SK-N-SH (cell line): ENCODE measurements around the gene GC. TPM values are rescaled to one million over a fixed set of nuclear protein-coding genes. Genes with fewer than 3 reads are reported as not detected.

Experiments
- CTCF ChIA-PET: fragments of 300-600, 350-600 bp; formaldehyde crosslinking; extraction: SDS; loops from one replicate; lab custom pipeline; 2021; lab: Yijun Ruan, JAX
- POLR2A ChIA-PET: fragments of 350-600 bp; sonication (Branson Sonifier 250); formaldehyde crosslinking; extraction: SDS; loops from one replicate; lab custom pipeline; 2020; ENCODE audit warnings: antibody characterized with exemption, inconsistent platforms; lab: Yijun Ruan, JAX
- DNase-seq: peaks from one replicate; pipeline ENCODE4 v3.0.0; 2012
- H2AFZ ChIP-seq: fragments of 200-600 bp; sonication (generic); 2 replicates; pipeline ENCODE4 v1.8.1; 2016; ENCODE audit warnings: antibody characterized with exemption, mild to moderate bottlenecking, low read depth
- H3F3A ChIP-seq: fragments of 200-600 bp; sonication (generic); replicated peaks from 2 replicates; pipeline ENCODE3; 2016; ENCODE audit warnings: antibody characterized with exemption, mild to moderate bottlenecking; ENCODE audit not compliant: insufficient read depth
- H3K27ac ChIP-seq, 2 experiments: fragments of 200-500 bp in 1 of 2; fragments of 200-600 bp in 1 of 2; sonication (Bioruptor generic) in 1 of 2; sonication (generic), shearing (Covaris generic) in 1 of 2; 2 replicates each; pipeline versions ENCODE4 v1.5.1 to v1.6.1; 2014 to 2016; ENCODE audit warnings: low read depth in 2 of 2, inconsistent platforms in 1 of 2, low read length in 1 of 2, mild to moderate bottlenecking in 1 of 2, mixed read lengths in 1 of 2
- H3K27me3 ChIP-seq: fragments of 200-600 bp; sonication (generic), shearing (Covaris generic); 2 replicates; pipeline ENCODE4 v1.6.1; 2016; ENCODE audit warnings: mixed run types; ENCODE audit not compliant: insufficient read depth
- H3K36me3 ChIP-seq, 2 experiments: fragments of 200-500 bp in 1 of 2; fragments of 200-600 bp in 1 of 2; sonication (Bioruptor generic) in 1 of 2; sonication (generic) in 1 of 2; replicated peaks in 1 of 2; 2 replicates each; pipeline versions ENCODE3 to v1.5.1; 2014 to 2016; ENCODE audit warnings: low read length in 1 of 2, mild to moderate bottlenecking in 1 of 2; ENCODE audit not compliant: insufficient read depth in 2 of 2, control insufficient read depth in 1 of 2
- H3K4me1 ChIP-seq, 2 experiments: fragments of 200-500 bp in 1 of 2; fragments of 200-600 bp in 1 of 2; sonication (Bioruptor generic) in 1 of 2; sonication (generic), shearing (Covaris generic) in 1 of 2; 2 replicates each; pipeline versions ENCODE4 v1.5.1 to v1.6.1; 2014 to 2016; ENCODE audit warnings: low read depth in 1 of 2, low read length in 1 of 2, mixed run types in 1 of 2; ENCODE audit not compliant: insufficient read depth in 2 of 2, control insufficient read depth in 1 of 2
- H3K4me2 ChIP-seq: fragments of 200-600 bp; sonication (generic), shearing (Covaris generic); 2 replicates; pipeline ENCODE4 v1.6.1; 2017; ENCODE audit warnings: mixed run types
- H3K4me3 ChIP-seq, 2 experiments: fragments of 200-500 bp in 1 of 2; fragments of 200-600 bp in 1 of 2; sonication (Bioruptor generic) in 1 of 2; sonication (generic), shearing (Covaris generic) in 1 of 2; 2 replicates each; pipeline versions ENCODE4 v1.5.1 to v1.8.1; 2014 to 2016; ENCODE audit warnings: low read depth in 2 of 2, inconsistent platforms in 1 of 2, low read length in 1 of 2, mild to moderate bottlenecking in 1 of 2, mixed read lengths in 1 of 2, moderate library complexity in 1 of 2
- H3K79me2 ChIP-seq: fragments of 200-600 bp; sonication (generic); 2 replicates; pipeline ENCODE4 v1.8.1; 2017; ENCODE audit warnings: mild to moderate bottlenecking; ENCODE audit not compliant: insufficient read depth
- H3K9ac ChIP-seq: fragments of 200-600 bp; sonication (generic); 2 replicates; pipeline ENCODE4 v1.6.1; 2017; ENCODE audit warnings: mixed run types
- H3K9me2 ChIP-seq: fragments of 200-600 bp; sonication (generic); 2 replicates; pipeline ENCODE4 v1.6.1; 2017; ENCODE audit warnings: mixed run types
- H3K9me3 ChIP-seq: fragments of 200-600 bp; sonication (generic); 2 replicates; pipeline ENCODE4 v1.6.1; 2017; ENCODE audit warnings: mixed run types, mild to moderate bottlenecking, moderate library complexity
- H4K20me1 ChIP-seq: fragments of 200-600 bp; sonication (generic); 2 replicates; pipeline ENCODE4 v1.6.1; 2017; ENCODE audit warnings: mild to moderate bottlenecking, mixed run types; ENCODE audit not compliant: insufficient read depth
- CHD2 ChIP-seq: fragments of 150-350 bp; IDR thresholded peaks from 2 replicates; pipeline ENCODE4 v1.6.1; 2018; ENCODE audit warnings: low read length; ENCODE audit not compliant: partially characterized antibody
- ELF1 ChIP-seq: IDR thresholded peaks from 2 replicates; pipeline ENCODE4 v1.4.0; 2012
- EP300 ChIP-seq, 2 experiments: IDR thresholded peaks; 2 replicates each; pipeline versions ENCODE4 v1.4.0 to v1.6.1; 2012; ENCODE audit warnings: borderline replicate concordance in 1 of 2, low read depth in 1 of 2, low read length in 1 of 2
- EZH2phosphoT487 ChIP-seq: fragments of 200-600 bp; sonication (generic); IDR thresholded peaks from 2 replicates; pipeline ENCODE4 v1.6.1; 2017; ENCODE audit warnings: low read depth, mixed run types, mild to moderate bottlenecking, antibody characterized with exemption, moderate library complexity, borderline replicate concordance
- FOSL2 ChIP-seq: IDR thresholded peaks from 2 replicates; pipeline ENCODE4 v1.4.0; 2012; ENCODE audit warnings: low read depth, mild to moderate bottlenecking, moderate library complexity, borderline replicate concordance
- FOXJ3 ChIP-seq: sonication (generic); formaldehyde crosslinking; IDR thresholded peaks from 2 replicates; pipeline ENCODE4 v1.5.1; 2020; ENCODE audit warnings: mild to moderate bottlenecking, missing genetic modification reagents
- FOXM1 ChIP-seq: IDR thresholded peaks from 2 replicates; pipeline ENCODE4 v1.4.0; 2012; ENCODE audit warnings: low read depth, mild to moderate bottlenecking
- JUND ChIP-seq: IDR thresholded peaks from 2 replicates; pipeline ENCODE4 v1.4.0; 2012
- MEF2A ChIP-seq: IDR thresholded peaks from 2 replicates; pipeline ENCODE4 v1.4.0; 2012; ENCODE audit warnings: low read depth, borderline replicate concordance
- NFIC ChIP-seq: IDR thresholded peaks from 2 replicates; pipeline ENCODE4 v1.4.0; 2012; ENCODE audit warnings: borderline replicate concordance
- NRF1 ChIP-seq: IDR thresholded peaks from 2 replicates; pipeline ENCODE4 v1.6.1; 2012; ENCODE audit warnings: low read depth, mild to moderate bottlenecking, low read length
- POLR2AphosphoS5 ChIP-seq: IDR thresholded peaks from 2 replicates; pipeline ENCODE4 v1.6.1; 2012; ENCODE audit warnings: low read depth, low read length
- RAD21 ChIP-seq: IDR thresholded peaks from 2 replicates; pipeline ENCODE4 v1.6.1; 2012; ENCODE audit warnings: mild to moderate bottlenecking, low read length
- RCOR1 ChIP-seq: fragments of 150-350 bp; IDR thresholded peaks from 2 replicates; pipeline ENCODE4 v1.6.1; 2017; ENCODE audit warnings: antibody characterized with exemption, low read length
- RXRA ChIP-seq: IDR thresholded peaks from 2 replicates; pipeline ENCODE4 v1.4.0; 2012; ENCODE audit warnings: low read depth, mild to moderate bottlenecking, borderline replicate concordance
- SIN3A ChIP-seq: IDR thresholded peaks from 2 replicates; pipeline ENCODE4 v1.6.1; 2012; ENCODE audit warnings: low read depth, mild to moderate bottlenecking, low read length, moderate library complexity, borderline replicate concordance
- TAF1 ChIP-seq: IDR thresholded peaks from 2 replicates; pipeline ENCODE4 v1.6.1; 2012; ENCODE audit warnings: low read depth, mild to moderate bottlenecking, low read length, moderate library complexity, borderline replicate concordance
- WGBS: methylation state at CpG from one replicate; pipeline ENCODE4 v1.1.6; 2017; ENCODE audit warnings: low lambda C conversion rate; 5-methylcytosine and 5-hydroxymethylcytosine counted together
- polyA plus RNA-seq, 3 experiments: library from polyadenylated mRNA; depleted of rRNA; stranded (reverse); fragments of >200 nt; gene quantifications; 2 replicates each; pipeline ENCODE4 v1.2.3, GENCODE V29; 2012
- TF ChIP-seq, protein P1 (sequence below): IDR thresholded peaks from 2 replicates; pipeline ENCODE4 v1.4.0; 2012; ENCODE audit warnings: low read depth, borderline replicate concordance
- TF ChIP-seq, protein P2 (sequence below): fragments of 200-600 bp; sonication (generic); IDR thresholded peaks from 2 replicates; pipeline ENCODE4 v1.6.1; 2017; ENCODE audit warnings: antibody characterized with exemption, mild to moderate bottlenecking, moderate library complexity
- TF ChIP-seq, protein P3 (sequence below): fragments of 150-350 bp; IDR thresholded peaks from 2 replicates; pipeline ENCODE4 v1.6.1; 2016; ENCODE audit warnings: mild to moderate bottlenecking, low read depth, low read length

Gene GC
- polyA plus RNA-seq, 1 of the 3 experiments (the other 2 are of a cell fraction), result not detected

DNA sequence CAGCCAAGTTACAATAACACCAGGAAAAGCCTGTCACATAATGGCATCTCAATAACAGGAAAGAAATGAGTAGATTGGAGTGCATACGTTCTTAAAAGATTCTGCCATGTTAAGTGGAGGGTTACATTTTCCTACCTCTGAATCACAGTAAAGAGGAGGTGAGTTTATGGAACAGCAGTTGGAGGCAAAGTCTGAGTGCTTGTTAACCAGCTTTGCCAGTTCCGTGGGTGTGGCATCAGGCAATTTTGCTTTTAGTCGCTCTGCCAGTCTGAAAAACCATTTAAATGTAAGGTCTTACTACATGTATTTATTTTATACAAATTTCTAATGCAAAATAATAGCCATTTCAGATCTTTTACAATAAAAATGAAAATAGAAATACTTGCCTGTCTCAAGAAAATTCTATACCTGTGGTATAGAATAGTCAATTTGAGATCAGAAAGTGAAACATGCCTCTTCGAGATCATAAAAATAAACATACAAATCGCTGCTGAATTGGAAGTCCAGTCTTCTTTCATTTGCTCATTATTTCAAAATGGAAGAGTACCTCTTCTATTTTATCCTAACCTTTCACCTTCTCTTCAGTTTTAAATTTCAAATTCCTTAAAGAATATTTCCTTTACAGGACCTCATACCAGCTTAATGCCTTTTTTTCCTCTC lies 31.4 kb downstream of the GC start:
- WGBS, result 4% methylated on average over 5 of the region's 5 CpGs
- Histone ChIP-seq H3K9ac (no peak overlapping the region), H3K4me3 (no peak overlapping the region; a peak in 1 of 4 replicates), H3K9me3 (no peaks in the 10 kb centered on the region), H3K79me2 (no peaks in the 10 kb centered on the region), H3F3A (no peaks in the 10 kb centered on the region), H4K20me1 (no peaks in the 10 kb centered on the region), H3K4me2 (0 out of 2 replicates have a peak overlapping the region, but pooled peaks have one; percentile 27), H3K27ac (no peak overlapping the region), H3K4me1 (no peaks in the 10 kb centered on the region), H3K27me3 (no peaks in the 10 kb centered on the region), H3K36me3 (no peaks in the 10 kb centered on the region), H3K9me2 (no peaks in the 10 kb centered on the region), H2AFZ (no peak overlapping the region)
- TF ChIP-seq FOXM1 (no peak), NFIC (no peak)
- TF ChIP-seq, protein P1, sequence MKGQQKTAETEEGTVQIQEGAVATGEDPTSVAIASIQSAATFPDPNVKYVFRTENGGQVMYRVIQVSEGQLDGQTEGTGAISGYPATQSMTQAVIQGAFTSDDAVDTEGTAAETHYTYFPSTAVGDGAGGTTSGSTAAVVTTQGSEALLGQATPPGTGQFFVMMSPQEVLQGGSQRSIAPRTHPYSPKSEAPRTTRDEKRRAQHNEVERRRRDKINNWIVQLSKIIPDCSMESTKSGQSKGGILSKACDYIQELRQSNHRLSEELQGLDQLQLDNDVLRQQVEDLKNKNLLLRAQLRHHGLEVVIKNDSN, result no peak
- ChIA-PET CTCF (no interaction called here), POLR2A (no interaction called here)
- no peak for DNase-seq

DNA sequence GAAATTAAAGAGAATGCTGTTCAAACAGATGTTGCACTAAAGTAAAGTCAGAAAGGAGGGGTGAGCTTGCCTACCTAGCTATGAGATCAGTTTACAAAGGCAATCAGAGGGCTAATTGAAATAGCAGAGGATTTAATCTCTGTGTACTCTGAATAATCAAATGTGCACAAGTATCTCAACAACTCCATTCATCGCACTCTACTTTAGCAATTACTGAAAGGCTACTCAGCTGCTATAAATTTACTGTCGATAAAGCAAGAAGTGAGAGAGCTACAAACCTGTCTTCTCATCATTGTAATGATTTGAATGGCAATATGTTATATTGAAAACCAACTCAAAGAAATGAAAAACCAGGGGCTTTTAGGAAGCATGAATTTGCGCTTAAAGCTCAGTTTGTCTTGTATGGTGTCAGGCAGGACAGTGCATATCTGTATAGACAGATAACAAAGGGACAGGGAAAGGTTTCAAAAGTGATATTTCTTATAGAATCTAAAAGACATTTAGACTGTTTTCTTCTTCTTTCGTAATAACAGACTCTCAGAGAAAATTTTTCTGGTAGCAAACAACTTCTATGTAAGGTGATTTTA lies 34.8 kb downstream of the GC start:
- no peak overlapping the region for H3K4me3 ChIP-seq
- H3K4me1 ChIP-seq, result no peaks in the 10 kb centered on the region
- H3F3A ChIP-seq, result no peaks in the 10 kb centered on the region
- no peaks in the 10 kb centered on the region for H3K27me3 ChIP-seq
- POLR2A ChIA-PET, result no interaction called here
- CTCF ChIA-PET, result no interaction called here
- H4K20me1 ChIP-seq, result no peaks in the 10 kb centered on the region
- no peak overlapping the region for H3K9ac ChIP-seq
- H2AFZ ChIP-seq, result no peak overlapping the region
- H3K36me3 ChIP-seq, result no peaks in the 10 kb centered on the region
- no peak overlapping the region for H3K27ac ChIP-seq
- no peak overlapping the region for H3K4me2 ChIP-seq
- TF ChIP-seq SIN3A (no peak), MEF2A (no peak), TAF1 (no peak), RCOR1 (no peak), EZH2phosphoT487 (no peak)
- TF ChIP-seq, all 33 proteins: peak for 0
- Histone ChIP-seq H3K9me3 (no peaks in the 10 kb centered on the region), H3K9me2 (no peaks in the 10 kb centered on the region), H3K79me2 (no peaks in the 10 kb centered on the region)
- WGBS, result 10% methylated on average over 4 of the region's 4 CpGs
- DNase-seq, result no peak

DNA sequence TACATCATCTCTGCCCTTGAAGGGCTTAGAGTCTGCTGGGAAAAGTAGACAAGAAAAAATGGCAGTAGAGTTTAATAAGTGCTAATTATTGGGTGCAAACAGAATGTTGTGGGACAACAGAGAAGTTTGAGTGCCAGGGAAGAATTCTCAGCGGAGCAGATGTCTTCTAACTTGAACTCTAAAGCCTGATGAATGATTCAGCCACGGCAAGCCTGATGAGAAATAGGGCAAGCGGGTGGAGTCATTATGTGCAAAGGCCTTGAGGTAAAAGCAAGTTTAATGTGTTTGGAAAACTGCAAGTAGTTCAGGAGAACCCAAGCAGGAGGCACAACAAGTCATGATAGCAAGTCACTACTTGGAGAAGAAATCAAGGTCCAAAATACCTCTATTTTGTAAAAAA lies 37.5 kb downstream of the GC start:
- H3K9me2 ChIP-seq, result no peaks in the 10 kb centered on the region
- H3K4me1 ChIP-seq, result no peaks in the 10 kb centered on the region
- no peaks in the 10 kb centered on the region for H3K79me2 ChIP-seq
- H3K4me3 ChIP-seq, result no peak overlapping the region
- no peak overlapping the region for H2AFZ ChIP-seq
- CTCF ChIA-PET, result no interaction called here
- H3F3A ChIP-seq, result no peaks in the 10 kb centered on the region
- no peaks in the 10 kb centered on the region for H3K36me3 ChIP-seq
- no peak for DNase-seq
- no peaks in the 10 kb centered on the region for H3K9me3 ChIP-seq
- no peak overlapping the region for H3K27ac ChIP-seq
- H3K27me3 ChIP-seq, result no peaks in the 10 kb centered on the region
- H4K20me1 ChIP-seq, result no peaks in the 10 kb centered on the region
- WGBS, result 0% methylated on average over 3 of the region's 3 CpGs
- POLR2A ChIA-PET, result no interaction called here
- H3K9ac ChIP-seq, result no peak overlapping the region
- no peak overlapping the region for H3K4me2 ChIP-seq
- TF ChIP-seq POLR2AphosphoS5, result no peak
- no peak for TF ChIP-seq FOSL2
- no peak for TF ChIP-seq RAD21
- TF ChIP-seq, protein P2, sequence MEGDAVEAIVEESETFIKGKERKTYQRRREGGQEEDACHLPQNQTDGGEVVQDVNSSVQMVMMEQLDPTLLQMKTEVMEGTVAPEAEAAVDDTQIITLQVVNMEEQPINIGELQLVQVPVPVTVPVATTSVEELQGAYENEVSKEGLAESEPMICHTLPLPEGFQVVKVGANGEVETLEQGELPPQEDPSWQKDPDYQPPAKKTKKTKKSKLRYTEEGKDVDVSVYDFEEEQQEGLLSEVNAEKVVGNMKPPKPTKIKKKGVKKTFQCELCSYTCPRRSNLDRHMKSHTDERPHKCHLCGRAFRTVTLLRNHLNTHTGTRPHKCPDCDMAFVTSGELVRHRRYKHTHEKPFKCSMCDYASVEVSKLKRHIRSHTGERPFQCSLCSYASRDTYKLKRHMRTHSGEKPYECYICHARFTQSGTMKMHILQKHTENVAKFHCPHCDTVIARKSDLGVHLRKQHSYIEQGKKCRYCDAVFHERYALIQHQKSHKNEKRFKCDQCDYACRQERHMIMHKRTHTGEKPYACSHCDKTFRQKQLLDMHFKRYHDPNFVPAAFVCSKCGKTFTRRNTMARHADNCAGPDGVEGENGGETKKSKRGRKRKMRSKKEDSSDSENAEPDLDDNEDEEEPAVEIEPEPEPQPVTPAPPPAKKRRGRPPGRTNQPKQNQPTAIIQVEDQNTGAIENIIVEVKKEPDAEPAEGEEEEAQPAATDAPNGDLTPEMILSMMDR, result no peak
- TF ChIP-seq NFIC, result no peak
- no peak for TF ChIP-seq NRF1
- no peak for TF ChIP-seq ELF1
- TF ChIP-seq FOXJ3, result no peak
- TF ChIP-seq RXRA, result no peak
- TF ChIP-seq, protein P3, sequence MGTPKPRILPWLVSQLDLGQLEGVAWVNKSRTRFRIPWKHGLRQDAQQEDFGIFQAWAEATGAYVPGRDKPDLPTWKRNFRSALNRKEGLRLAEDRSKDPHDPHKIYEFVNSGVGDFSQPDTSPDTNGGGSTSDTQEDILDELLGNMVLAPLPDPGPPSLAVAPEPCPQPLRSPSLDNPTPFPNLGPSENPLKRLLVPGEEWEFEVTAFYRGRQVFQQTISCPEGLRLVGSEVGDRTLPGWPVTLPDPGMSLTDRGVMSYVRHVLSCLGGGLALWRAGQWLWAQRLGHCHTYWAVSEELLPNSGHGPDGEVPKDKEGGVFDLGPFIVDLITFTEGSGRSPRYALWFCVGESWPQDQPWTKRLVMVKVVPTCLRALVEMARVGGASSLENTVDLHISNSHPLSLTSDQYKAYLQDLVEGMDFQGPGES, result no peak
- TF ChIP-seq EP300 (IDR thresholded peaks at IDR 0.05; ENCODE audit: borderline replicate concordance in 1 of 2, low read depth in 1 of 2, low read length in 1 of 2), result no peak
- TF ChIP-seq JUND, result no peak
- TF ChIP-seq CHD2, result no peak
